WTC11 (cell line): Measurements from ENCODE around the gene CPEB1. TPM values are rescaled to one million over a fixed set of nuclear protein-coding genes. Genes with fewer than 3 reads are reported as not detected.

Experiments
- ATAC-seq: fragments of 200-7000 bp; cut with Tn5 transposase; 2 replicates; pipeline ENCODE4 v1.10.0; 2021; ENCODE audit warnings: mild to moderate bottlenecking, moderate library complexity
- CTCF ChIA-PET: fragments of 300-600 bp; sonication (Branson Sonifier 250); formaldehyde crosslinking; loops from one replicate; lab custom pipeline; 2021; ENCODE audit warnings: antibody characterized with exemption; lab: Charles Lee
- POLR2A ChIA-PET: fragments of 350-600 bp; sonication (Branson Sonifier 250); formaldehyde crosslinking; loops from one replicate; lab custom pipeline; 2021; ENCODE audit warnings: antibody characterized with exemption; lab: Charles Lee
- DNase-seq: peaks from one replicate; pipeline ENCODE4 v3.0.0; 2021; ENCODE audit warnings: low spot score
- H3K27ac Mint-ChIP-seq: 2 replicates; pipeline ENCODE4 v1.8.0; 2021; ENCODE audit warnings: mixed read lengths
- H3K27me3 Mint-ChIP-seq: 2 replicates; pipeline ENCODE4 v1.8.0; 2021; ENCODE audit warnings: low read depth, mild to moderate bottlenecking, moderate library complexity, mixed read lengths
- H3K36me3 Mint-ChIP-seq: 2 replicates; pipeline ENCODE4 v1.8.0; 2021; ENCODE audit warnings: mixed read lengths
- H3K4me1 Mint-ChIP-seq: 2 replicates; pipeline ENCODE4 v1.8.0; 2022; ENCODE audit warnings: mixed read lengths
- H3K4me3 Mint-ChIP-seq: 2 replicates; pipeline ENCODE4 v1.8.0; 2021; ENCODE audit warnings: mild to moderate bottlenecking, moderate library complexity, mixed read lengths
- H3K9me3 Mint-ChIP-seq: 2 replicates; pipeline ENCODE4 v1.8.0; 2021; ENCODE audit warnings: mixed read lengths
- AR ChIP-seq: fragments of 250-450 bp; sonication (Bioruptor Pico); IDR thresholded peaks from 2 replicates; pipeline ENCODE4 v1.9.0; 2021; ENCODE audit warnings: mild to moderate bottlenecking
- CREB1 ChIP-seq: sonication (generic); formaldehyde crosslinking; IDR thresholded peaks from 2 replicates; pipeline ENCODE4 v1.8.0; 2023; ENCODE audit warnings: mild to moderate bottlenecking, missing genetic modification reagents
- E2F4 ChIP-seq: sonication (generic); formaldehyde crosslinking; IDR thresholded peaks from 2 replicates; pipeline ENCODE4 v1.8.1; 2022; ENCODE audit warnings: low read depth, mild to moderate bottlenecking, moderate library complexity, missing genetic modification reagents, borderline replicate concordance
- E2F5 ChIP-seq: sonication (generic); formaldehyde crosslinking; IDR thresholded peaks from 2 replicates; pipeline ENCODE4 v1.8.1; 2022; ENCODE audit warnings: mild to moderate bottlenecking, moderate library complexity, missing genetic modification reagents
- FOXJ3 ChIP-seq: sonication (generic); formaldehyde crosslinking; IDR thresholded peaks from 2 replicates; pipeline ENCODE4 v1.9.0; 2021; ENCODE audit warnings: missing genetic modification reagents, mild to moderate bottlenecking, borderline replicate concordance
- FOXP1 ChIP-seq: sonication (generic); formaldehyde crosslinking; IDR thresholded peaks from 2 replicates; pipeline ENCODE4 v1.8.0; 2022; ENCODE audit warnings: missing genetic modification reagents, mild to moderate bottlenecking, moderate library complexity, borderline replicate concordance
- IRF2 ChIP-seq: sonication (generic); formaldehyde crosslinking; IDR thresholded peaks from 2 replicates; pipeline ENCODE4 v1.8.0; 2022; ENCODE audit warnings: low read depth, missing genetic modification reagents, borderline replicate concordance
- NFATC4 ChIP-seq: fragments of 250-450 bp; sonication (Bioruptor Pico); IDR thresholded peaks from 2 replicates; pipeline ENCODE4 v1.9.0; 2021; ENCODE audit warnings: mild to moderate bottlenecking
- NFYB ChIP-seq: sonication (generic); formaldehyde crosslinking; conservative IDR thresholded peaks from 2 replicates; pipeline ENCODE4 v1.8.0; 2022; ENCODE audit warnings: low read depth, missing genetic modification reagents
- NR2C2 ChIP-seq: sonication (generic); formaldehyde crosslinking; IDR thresholded peaks from 2 replicates; pipeline ENCODE4 v1.8.0; 2022; ENCODE audit warnings: mild to moderate bottlenecking, missing genetic modification reagents
- NR3C1 ChIP-seq: sonication (generic); formaldehyde crosslinking; conservative IDR thresholded peaks from 2 replicates; pipeline ENCODE4 v1.8.1; 2023; ENCODE audit warnings: low read depth, mild to moderate bottlenecking, missing genetic modification reagents
- SMAD4 ChIP-seq: sonication (generic); formaldehyde crosslinking; IDR thresholded peaks from 2 replicates; pipeline ENCODE4 v1.8.0; 2022; ENCODE audit warnings: mild to moderate bottlenecking, missing genetic modification reagents
- USF1 ChIP-seq: sonication (generic); formaldehyde crosslinking; IDR thresholded peaks from 2 replicates; pipeline ENCODE4 v1.8.0; 2022; ENCODE audit warnings: mild to moderate bottlenecking, missing genetic modification reagents
- ZBTB43 ChIP-seq: sonication (generic); formaldehyde crosslinking; IDR thresholded peaks from 2 replicates; pipeline ENCODE4 v1.8.1; 2023; ENCODE audit warnings: mild to moderate bottlenecking, missing genetic modification reagents
- ZNF281 ChIP-seq: sonication (generic); formaldehyde crosslinking; IDR thresholded peaks from 2 replicates; pipeline ENCODE4 v1.8.0; 2023; ENCODE audit warnings: mild to moderate bottlenecking, missing genetic modification reagents
- ZNF425 ChIP-seq: fragments of 250-450 bp; sonication (Bioruptor Pico); conservative IDR thresholded peaks from 2 replicates; pipeline ENCODE4 v1.9.0; 2021; ENCODE audit warnings: mild to moderate bottlenecking
- ZNF671 ChIP-seq: fragments of 250-450 bp; sonication (Bioruptor Pico); IDR thresholded peaks from 2 replicates; pipeline ENCODE4 v1.8.0; 2021; ENCODE audit warnings: mild to moderate bottlenecking
- total RNA-seq: library from RNA; stranded (reverse); gene quantifications from 3 replicates; pipeline ENCODE4 v1.2.3, GENCODE V29; 2021

CPEB1 gene
- total RNA-seq, 1 experiment from 2014 or later, result 2.5 TPM

- ATAC-seq (no peak), DNase-seq (no peak)
- ChIA-PET POLR2A (no interaction called here), CTCF (interaction anchor here (0.7 to 1.2 kb wide), 2 partner anchors 17 to 110 kb away, joined by 3 to 4 read pairs; no protein-coding TSS in a partner anchor)
- H3K9me3 Mint-ChIP-seq, result no peaks in the 10 kb centered on the region
- H3K27ac Mint-ChIP-seq, result no peak overlapping the region
- peaks cover 9% of the 10 kb centered on the region for H3K4me1 Mint-ChIP-seq
- H3K36me3 Mint-ChIP-seq, result no peaks in the 10 kb centered on the region
- TF ChIP-seq USF1 (CRISPR knock-in tag) (no peak), ZNF281 (CRISPR knock-in tag) (no peak), E2F4 (CRISPR knock-in tag) (no peak), E2F5 (no peak), NR3C1 (CRISPR knock-in tag) (no peak), IRF2 (CRISPR knock-in tag) (no peak), ZNF425 (CRISPR knock-in tag) (no peak), NFYB (no peak), SMAD4 (no peak), NR2C2 (no peak), CREB1 (CRISPR knock-in tag) (no peak), ZBTB43 (CRISPR knock-in tag) (no peak), NFATC4 (CRISPR knock-in tag) (no peak), FOXP1 (no peak), AR (CRISPR knock-in tag) (no peak), FOXJ3 (no peak), ZNF671 (CRISPR knock-in tag) (no peak)
- H3K4me3 Mint-ChIP-seq, result no peak overlapping the region
- H3K27me3 Mint-ChIP-seq, result peaks cover 57% of the 10 kb centered on the region
Measured at GRCh38 chr15:82640672-82641071, 6.5 kb downstream of the CPEB1 start.
